HG02852 (cell line): Measurements from ENCODE around the gene SLC6A3.

Experiments
- ATAC-seq: cut with Tn5 transposase; IDR thresholded peaks from one replicate; pipeline ENCODE4 v1.9.1; 2021; ENCODE audit warnings: mild to moderate bottlenecking, moderate library complexity; ENCODE audit not compliant: unreplicated experiment

The SLC6A3 gene

GRCh38 chr5:1445313-1445688 lies at the start of gene SLC6A3:
SLC6A3 (minus strand) TSS chr5:1445440; CDS start chr5:1443197, 2,243 bp downstream.
- no peak for ATAC-seq

- ATAC-seq: no peak
Measured at GRCh38 chr5:1493941-1494340, 48.7 kb upstream of the SLC6A3 start.

- no peak for ATAC-seq
Measured at GRCh38 chr5:1493413-1493812, 48.2 kb upstream of the SLC6A3 start.

GRCh38 chr5:1492757-1493156 lies 47.5 kb upstream of the SLC6A3 start:
- no peak for ATAC-seq

GRCh38 chr5:1490376-1490775 lies 45.1 kb upstream of the SLC6A3 start:
- no peak for ATAC-seq

- no peak for ATAC-seq
Measured at GRCh38 chr5:1489754-1490153, 44.5 kb upstream of the SLC6A3 start.

GRCh38 chr5:1488882-1489680 lies 43.8 kb upstream of the SLC6A3 start:
- peak; percentile 45 for ATAC-seq

- no peak for ATAC-seq
Measured at GRCh38 chr5:1487079-1487764, 42.0 kb upstream of the SLC6A3 start.

GRCh38 chr5:1486271-1486670 lies 41.0 kb upstream of the SLC6A3 start:
- ATAC-seq: no peak

GRCh38 chr5:1485579-1486118 lies 40.4 kb upstream of the SLC6A3 start:
- no peak for ATAC-seq

GRCh38 chr5:1484730-1485578 lies 39.7 kb upstream of the SLC6A3 start:
- peak; percentile 58 for ATAC-seq

GRCh38 chr5:1483856-1484729 lies 38.9 kb upstream of the SLC6A3 start:
- ATAC-seq: no peak

- no peak for ATAC-seq
Measured at GRCh38 chr5:1483064-1483463, 37.8 kb upstream of the SLC6A3 start.

GRCh38 chr5:1481959-1482331 lies 36.7 kb upstream of the SLC6A3 start:
- no peak for ATAC-seq

- no peak for ATAC-seq
Measured at GRCh38 chr5:1481266-1481958, 36.2 kb upstream of the SLC6A3 start.

- no peak for ATAC-seq
Measured at GRCh38 chr5:1480806-1481205, 35.6 kb upstream of the SLC6A3 start.

GRCh38 chr5:1480217-1480616 lies 35.0 kb upstream of the SLC6A3 start:
- ATAC-seq: no peak

GRCh38 chr5:1479581-1480188 lies 34.4 kb upstream of the SLC6A3 start:
- ATAC-seq: no peak

GRCh38 chr5:1479066-1479465 lies 33.8 kb upstream of the SLC6A3 start:
- no peak for ATAC-seq
